Stimulated activated CD4-positive, alpha-beta T cell treated with anti-CD3 and anti-CD28 coated beads, Interleukin-2, amount 100 ng/mL, for 48 hours (primary cell): ENCODE data around the gene PRSS57.

Experiments
- DNase-seq, 2 donors: peaks; one replicate each; pipeline ENCODE4 v3.0.0-alpha.2; 2020

The PRSS57 gene

DNA sequence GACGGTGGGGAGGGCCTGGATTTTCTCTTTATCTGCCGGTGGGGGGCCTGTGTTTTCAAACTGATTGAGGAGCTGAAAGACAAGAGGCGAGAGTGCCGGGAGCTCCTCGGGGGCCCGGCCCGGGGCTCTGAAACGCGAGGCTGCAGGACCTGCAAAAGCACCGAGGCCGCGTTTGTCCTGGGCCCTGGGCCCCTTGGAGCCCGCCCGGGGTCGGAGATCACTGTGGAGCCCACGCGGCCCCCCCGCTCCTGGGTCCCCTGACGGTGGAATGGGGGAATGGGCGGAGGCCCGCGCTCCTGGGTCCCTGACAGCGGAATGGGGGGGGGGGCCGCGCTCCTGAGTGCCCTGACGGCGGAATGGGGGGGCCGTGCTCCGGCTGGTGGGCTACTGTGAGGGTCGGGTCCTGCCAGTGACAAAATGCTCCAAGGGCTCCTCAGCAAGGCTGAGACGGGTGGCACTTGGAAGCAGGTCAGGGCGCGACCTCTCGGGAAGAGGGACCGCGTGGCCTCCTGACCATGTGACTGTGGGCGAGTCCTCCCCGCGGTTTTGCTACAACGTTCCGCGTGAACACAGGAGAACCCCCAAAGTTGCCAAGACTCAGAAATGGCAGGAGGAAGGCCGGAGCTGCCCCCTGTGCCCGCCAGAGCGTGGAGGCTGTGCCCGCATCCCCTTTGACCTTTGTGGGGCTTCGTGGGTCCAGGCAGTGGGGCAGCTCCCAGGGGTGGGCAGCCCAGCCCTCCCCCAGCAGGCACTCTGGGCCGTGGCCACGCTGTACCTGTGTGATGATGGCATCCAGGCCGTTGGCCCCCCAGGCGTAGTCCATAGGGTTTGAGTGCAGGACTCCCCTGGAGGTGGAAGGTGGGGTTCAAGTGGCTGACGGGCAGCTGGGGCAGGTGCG lies 46.1 kb downstream of the PRSS57 start:
- no peak for DNase-seq

- DNase-seq, result no peak
These were observed 46.9 kb downstream of the PRSS57 start for GRCh38 chr19:648305-648704.

- DNase-seq, result no peak
These were observed 47.5 kb downstream of the PRSS57 start for GRCh38 chr19:647566-648284.

- DNase-seq, result no peak
These were observed 48.3 kb downstream of the PRSS57 start for GRCh38 chr19:646779-647565.

GRCh38 chr19:645912-646778 lies 49.1 kb downstream of the PRSS57 start:
- DNase-seq, result no peak

- no peak for DNase-seq
These were observed 50.5 kb downstream of the PRSS57 start for GRCh38 chr19:644789-645188.

GRCh38 chr19:644363-644762 lies 50.9 kb downstream of the PRSS57 start:
- no peak for DNase-seq

- DNase-seq, result no peak
These were observed 51.5 kb downstream of the PRSS57 start for GRCh38 chr19:643736-644135.

DNA sequence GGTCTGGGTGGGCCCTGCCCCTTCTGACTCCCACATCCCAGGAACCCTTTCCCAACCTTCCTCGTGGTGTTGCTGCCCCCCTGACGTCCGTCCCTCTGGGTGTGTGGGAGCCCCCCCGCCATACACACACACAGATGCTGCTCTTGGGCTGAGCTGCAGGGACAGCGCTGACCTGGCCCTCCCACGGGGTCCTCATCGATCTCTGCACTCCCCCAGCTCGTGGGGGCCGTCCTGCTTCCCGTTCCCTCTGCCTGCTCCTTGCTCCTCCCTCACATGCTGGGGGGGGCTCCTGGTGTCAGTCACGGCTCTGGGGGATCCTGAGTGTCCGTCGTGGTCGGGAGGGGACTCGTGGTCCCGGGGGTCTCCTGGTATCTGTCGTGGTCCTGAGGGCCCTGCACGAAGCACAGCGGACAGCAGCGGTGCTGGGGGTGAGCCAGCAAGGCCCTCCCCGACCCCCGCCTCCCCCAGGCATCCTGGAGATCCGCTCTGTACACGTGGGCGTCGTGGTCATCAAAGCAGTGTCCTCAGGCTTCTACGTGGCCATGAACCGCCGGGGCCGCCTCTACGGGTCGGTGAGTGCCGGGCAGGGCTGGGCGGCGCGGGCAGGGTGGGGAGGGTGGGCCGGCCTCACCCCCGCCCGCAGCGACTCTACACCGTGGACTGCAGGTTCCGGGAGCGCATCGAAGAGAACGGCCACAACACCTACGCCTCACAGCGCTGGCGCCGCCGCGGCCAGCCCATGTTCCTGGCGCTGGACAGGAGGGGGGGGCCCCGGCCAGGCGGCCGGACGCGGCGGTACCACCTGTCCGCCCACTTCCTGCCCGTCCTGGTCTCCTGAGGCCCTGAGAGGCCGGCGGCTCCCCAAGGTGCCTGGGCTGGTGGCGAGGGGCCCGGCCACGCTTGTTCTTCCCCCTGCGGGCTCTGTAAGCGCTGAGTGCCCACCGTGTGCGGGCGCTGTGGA lies 52.2 kb downstream of the PRSS57 start:
- DNase-seq, result no peak

DNA sequence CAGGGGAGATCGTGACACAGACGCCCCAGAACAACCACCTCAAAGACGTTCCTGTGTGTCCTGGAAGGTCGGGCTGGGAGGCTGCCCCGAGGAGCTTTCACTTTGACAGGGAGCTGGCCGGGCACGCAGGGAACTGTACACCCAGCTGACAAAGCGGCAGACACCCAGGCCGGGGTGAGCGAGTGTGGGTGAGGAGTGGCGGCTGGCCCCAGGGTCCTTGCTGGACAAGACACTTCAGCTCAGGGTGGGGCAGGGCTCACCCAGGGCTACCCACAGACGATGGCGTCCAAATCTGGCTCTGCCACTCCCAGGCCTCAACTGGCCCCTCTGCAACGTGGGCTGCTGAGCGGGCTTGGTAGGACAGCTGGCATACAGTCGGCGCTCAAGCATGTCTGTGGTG lies 53.5 kb downstream of the PRSS57 start:
- DNase-seq, result no peak

GRCh38 chr19:640606-641189 lies 54.6 kb downstream of the PRSS57 start:
- DNase-seq, result no peak

DNA sequence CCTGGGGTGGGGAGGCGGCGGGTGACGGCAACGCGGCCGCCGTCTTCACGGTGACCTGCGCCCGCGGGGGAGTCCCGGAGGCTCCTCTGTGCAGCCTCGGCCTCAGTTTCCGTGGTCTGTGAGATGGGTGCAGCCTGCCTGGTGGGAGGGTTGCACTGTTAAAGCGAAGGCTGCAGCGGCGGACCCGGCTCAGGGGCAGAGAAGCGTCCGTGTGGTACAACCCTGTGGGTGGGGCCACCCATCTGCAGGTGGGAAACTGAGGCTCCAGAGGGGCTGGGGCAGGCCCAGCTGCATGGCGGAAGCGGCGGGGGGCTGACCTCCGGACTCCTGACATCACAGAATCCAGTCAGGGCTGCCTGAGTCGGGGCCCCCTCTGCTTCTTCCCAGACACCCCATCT lies 55.1 kb downstream of the PRSS57 start:
- DNase-seq, result no peak

DNA sequence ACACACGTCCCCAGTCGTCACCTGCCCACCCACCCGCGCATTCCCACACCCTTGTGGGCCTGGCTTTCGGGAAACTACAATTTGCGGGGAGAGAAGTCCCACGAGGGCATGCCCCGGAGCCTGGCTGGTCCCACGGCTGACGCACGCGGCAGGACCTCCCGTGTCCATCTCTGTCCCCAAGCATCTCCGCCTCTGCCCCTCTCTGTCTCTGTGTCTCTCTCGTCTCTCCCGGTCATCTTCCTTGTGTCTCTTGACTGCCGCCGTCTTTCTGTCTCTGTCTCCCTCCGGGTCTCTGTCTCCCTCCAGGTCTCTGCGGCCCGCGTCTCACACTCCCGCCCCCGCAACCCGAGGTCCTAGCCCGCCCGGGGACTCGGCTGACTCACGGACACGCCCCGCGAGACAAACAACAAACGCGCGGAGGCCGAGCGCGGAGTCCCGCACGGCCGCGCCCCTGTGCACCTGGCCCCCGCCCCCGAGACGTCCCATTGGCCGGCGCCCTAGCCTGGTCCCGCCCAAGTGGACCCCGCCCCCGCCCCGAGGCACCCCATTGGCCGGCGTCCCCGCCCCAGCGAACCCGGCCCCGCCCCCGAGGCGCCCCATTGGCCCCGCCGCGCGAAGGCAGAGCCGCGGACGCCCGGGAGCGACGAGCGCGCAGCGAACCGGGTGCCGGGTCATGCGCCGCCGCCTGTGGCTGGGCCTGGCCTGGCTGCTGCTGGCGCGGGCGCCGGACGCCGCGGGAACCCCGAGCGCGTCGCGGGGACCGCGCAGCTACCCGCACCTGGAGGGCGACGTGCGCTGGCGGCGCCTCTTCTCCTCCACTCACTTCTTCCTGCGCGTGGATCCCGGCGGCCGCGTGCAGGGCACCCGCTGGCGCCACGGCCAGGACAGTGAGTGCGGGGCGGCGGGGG lies 55.7 kb downstream of the PRSS57 start, which contains the start of gene FGF22:
Gene FGF22, plus strand, starts transcription at position 627 of the 908 bp plus-strand sequence. Its CDS starts 47 bp downstream, at position 674.
- DNase-seq, result peak; percentile 95 to 96

GRCh38 chr19:638906-639252 lies 56.4 kb downstream of the PRSS57 start:
- no peak for DNase-seq
